Activated CD4-positive, alpha-beta memory T cell treated with anti-CD3 and anti-CD28 coated beads for 36 hours (primary cell): ENCODE measurements around the gene TRIM47. TPM values are rescaled to one million over a fixed set of nuclear protein-coding genes. Genes with fewer than 3 reads are reported as not detected.

ENCODE experiments used
- CTCF ChIA-PET: fragments of 350-600 bp; sonication (Branson Sonifier 250); formaldehyde crosslinking; loops from one replicate; lab custom pipeline; 2021; ENCODE audit warnings: antibody characterized with exemption, inconsistent platforms; lab: Charles Lee
- POLR2A ChIA-PET: fragments of 350-600 bp; sonication (Branson Sonifier 250); formaldehyde crosslinking; loops from one replicate; lab custom pipeline; 2021; ENCODE audit warnings: antibody characterized with exemption; lab: Charles Lee
- DNase-seq: peaks from one replicate; pipeline ENCODE4 v3.0.0-alpha.2; 2020
- H3K27ac Mint-ChIP-seq: one replicate; pipeline ENCODE4 v1.8.0; 2021; ENCODE audit warnings: mixed read lengths
- H3K27me3 Mint-ChIP-seq: one replicate; pipeline ENCODE4 v1.8.0; 2021; ENCODE audit warnings: mixed read lengths
- H3K36me3 Mint-ChIP-seq: one replicate; pipeline ENCODE4 v1.8.0; 2021; ENCODE audit warnings: mixed read lengths
- H3K4me1 Mint-ChIP-seq: one replicate; pipeline ENCODE4 v1.8.0; 2021; ENCODE audit warnings: low read depth, mixed read lengths
- H3K4me3 Mint-ChIP-seq: one replicate; pipeline ENCODE4 v1.8.0; 2021; ENCODE audit warnings: mild to moderate bottlenecking, mixed read lengths
- H3K9me3 Mint-ChIP-seq: one replicate; pipeline ENCODE4 v1.8.0; 2021; ENCODE audit warnings: mixed read lengths
- intact Hi-C: fragments of 100-400 bp; cut with micrococcal nuclease; formaldehyde crosslinking; loops from one replicate; pipeline ENCODE4 v1.15.1; 2023
- total RNA-seq, 2 experiments: library from RNA; stranded (reverse); gene quantifications; one replicate each; pipeline ENCODE4 v1.2.3, GENCODE V29; 2021

Gene TRIM47
- total RNA-seq, 2 experiments from 2014 or later = 18.5 to 19.5 TPM

DNA sequence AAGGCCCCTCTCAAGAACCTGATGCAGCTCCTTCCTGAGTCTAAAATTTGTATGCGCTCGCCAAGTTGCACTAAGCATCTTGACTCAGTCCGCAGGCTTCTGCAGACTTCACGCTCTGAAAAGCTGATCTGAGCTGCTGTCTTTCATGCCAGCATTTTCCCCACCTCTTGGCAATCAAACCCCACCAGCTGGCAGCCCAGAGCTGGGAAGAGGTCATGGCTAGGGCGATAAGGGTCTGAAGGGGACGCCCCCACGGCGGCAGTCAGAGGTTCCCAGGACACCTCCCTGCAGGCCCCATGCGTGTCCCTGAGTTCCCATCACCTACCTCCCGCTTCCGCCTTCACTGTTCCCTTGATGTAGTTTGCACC is 29.1 kb downstream of the TRIM47 start:
- ChIA-PET CTCF (interaction anchor here (0.6 to 5.2 kb wide), 14 partner anchors 9 to 680 kb away, joined by 3 to 32 read pairs (median 6); partner anchors contain the start of genes GALK1, MRPL38, TRIM47 and UNK), POLR2A (interaction anchor here (0.9 kb wide), 1 partner anchor 73 kb away, joined by 4 read pairs; no protein-coding TSS in a partner anchor)
- H3K9me3 Mint-ChIP-seq = no peaks in the 10 kb centered on the region
- H3K4me1 Mint-ChIP-seq = peaks cover 25% of the 10 kb centered on the region
- peaks cover 23% of the 10 kb centered on the region for H3K36me3 Mint-ChIP-seq
- intact Hi-C loops = no loop called here
- DNase-seq = no peak
- no peak overlapping the region for H3K27ac Mint-ChIP-seq
- no peak overlapping the region for H3K4me3 Mint-ChIP-seq
- no peaks in the 10 kb centered on the region for H3K27me3 Mint-ChIP-seq

DNA sequence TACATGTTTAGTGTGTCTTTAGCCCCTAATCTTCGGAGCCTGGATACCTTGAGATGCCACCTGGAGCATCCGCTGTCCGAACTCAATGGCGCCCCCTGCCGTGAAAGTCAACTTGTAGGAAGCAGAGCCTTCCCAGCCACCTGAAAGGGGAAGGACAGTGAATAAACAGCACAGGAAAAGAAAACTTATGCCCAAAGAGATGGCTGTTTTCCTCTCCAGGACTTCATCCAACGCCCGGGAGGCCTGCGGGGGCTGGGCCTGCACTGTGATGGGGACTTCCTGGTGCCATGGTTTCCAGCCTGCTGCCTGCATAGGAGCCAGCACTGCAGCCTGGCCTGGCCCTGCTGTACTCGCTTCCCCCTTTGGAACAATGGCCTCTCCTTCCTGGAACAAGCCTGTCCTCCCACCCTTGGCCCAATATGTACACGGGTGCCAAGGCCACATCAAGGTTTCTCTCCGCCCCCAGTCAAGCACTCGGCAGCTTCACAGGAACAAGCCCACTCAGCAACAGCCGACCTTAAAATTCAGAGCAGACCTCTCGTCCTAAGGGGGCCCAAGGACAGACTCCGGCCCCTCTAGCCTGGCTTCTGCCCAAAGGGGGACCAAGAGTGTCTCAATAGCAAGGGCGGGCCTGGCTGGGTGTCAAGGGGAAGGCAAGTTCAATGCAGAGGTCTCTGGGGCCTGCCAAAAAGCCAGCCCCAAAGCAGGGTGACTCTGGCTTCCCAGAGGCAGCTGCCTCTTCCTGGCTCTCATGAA is 29.7 kb downstream of the TRIM47 start:
- Mint-ChIP-seq H3K36me3 (peaks cover 23% of the 10 kb centered on the region), H3K27me3 (no peaks in the 10 kb centered on the region), H3K9me3 (no peaks in the 10 kb centered on the region), H3K4me1 (peaks cover 22% of the 10 kb centered on the region), H3K4me3 (no peak overlapping the region), H3K27ac (peak overlapping the region; percentile 36)
- ChIA-PET POLR2A (interaction anchor here (0.9 to 1.0 kb wide), 2 partner anchors 62 to 73 kb away, joined by 4 read pairs; no protein-coding TSS in a partner anchor), CTCF (interaction anchor here (0.6 to 5.2 kb wide), 25 partner anchors 9 to 680 kb away, joined by 3 to 32 read pairs (median 6); partner anchors contain the start of genes GALK1, TRIM47, TRIM65 and UNK)
- intact Hi-C loops = no loop called here
- peak; percentile 88 for DNase-seq

DNA sequence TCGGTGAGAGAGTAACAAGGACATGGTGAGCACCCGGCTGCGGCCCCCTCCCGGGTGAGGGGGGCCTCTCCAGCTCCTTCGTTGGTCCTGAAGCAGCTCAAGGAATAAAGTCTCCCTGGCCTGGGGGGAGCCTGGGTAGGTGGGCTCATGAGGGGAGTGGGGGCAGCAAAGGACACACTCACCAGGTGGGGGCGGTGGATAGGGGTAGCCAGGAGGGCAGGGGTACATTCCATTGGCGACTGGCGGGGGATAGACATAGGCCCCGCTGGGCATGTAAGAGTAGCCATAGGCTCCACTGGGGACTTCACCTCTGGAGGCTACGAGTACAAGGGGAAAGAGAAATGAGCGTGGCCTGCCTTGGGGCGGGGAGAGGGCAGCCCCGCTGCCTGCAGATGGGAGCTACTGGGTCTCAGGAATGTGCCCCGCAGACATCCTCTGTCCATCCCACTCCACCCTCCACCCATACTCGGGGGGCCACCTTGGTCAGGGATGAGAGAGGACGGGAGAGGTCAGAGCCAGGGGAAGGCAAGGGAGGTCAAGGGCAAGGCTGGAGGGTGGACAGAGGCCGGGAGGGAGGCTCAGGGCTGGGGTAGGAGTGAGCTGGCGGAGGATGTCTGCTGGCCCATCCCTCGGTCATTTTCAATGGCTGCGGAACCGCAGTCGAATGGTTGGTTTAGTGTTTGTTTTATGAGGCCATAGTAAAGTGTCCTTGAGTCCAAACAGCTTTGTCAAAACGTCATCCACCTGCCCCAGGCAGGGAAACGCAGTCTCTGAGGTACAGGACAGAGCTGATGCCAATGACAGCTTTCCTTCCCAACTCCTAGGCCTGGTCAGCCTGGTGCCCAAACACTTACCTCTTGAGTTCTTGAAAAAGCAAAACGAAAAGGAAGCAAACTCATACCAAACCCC is 30.5 kb downstream of the TRIM47 start:
- intact Hi-C loops = no loop called here
- H3K9me3 Mint-ChIP-seq = no peaks in the 10 kb centered on the region

DNA sequence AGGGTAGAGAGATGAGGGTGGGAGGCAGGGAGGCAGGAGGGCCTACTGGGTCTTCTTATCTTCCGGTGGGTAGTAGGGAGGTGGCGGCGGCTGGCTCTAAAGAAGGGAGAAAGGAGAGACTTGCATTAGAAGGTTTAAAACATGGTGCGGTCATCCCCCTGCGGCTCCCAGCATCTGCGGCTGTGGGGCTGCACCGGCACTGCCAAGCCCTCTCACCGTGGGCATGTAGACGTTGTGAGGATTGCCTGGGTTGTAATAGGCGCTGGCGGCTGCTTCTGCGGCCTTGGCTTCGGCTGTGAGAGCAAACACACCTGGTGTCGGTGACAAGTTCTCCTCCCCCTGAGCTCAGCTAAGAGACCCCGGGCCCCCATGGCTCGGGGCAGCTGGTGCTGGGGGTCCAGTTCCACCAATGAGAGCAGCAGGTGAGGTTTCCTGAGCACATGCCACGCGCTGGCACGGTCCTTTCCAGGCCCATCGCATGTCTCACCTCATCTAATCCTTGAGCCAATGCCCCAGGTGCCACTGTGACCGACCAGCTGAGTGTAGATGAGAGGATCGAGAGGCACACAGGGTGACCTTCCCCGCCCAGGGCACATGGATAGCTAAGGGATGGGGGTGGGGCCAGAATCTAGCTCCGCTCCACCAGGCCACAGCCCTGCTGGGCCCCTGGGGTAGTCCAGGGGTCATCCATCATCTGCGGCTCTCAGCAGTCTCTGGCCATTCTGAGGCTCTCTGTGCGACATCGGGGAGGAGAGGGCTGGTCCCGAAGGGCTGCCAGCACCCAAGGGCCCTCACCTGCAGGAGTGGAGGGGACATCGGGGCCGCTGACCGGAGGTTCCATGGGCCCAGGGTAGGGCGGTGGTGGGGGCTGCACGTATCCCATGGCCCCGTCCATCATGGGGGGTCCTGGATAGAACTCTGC is 31.4 kb downstream of the TRIM47 start:
- Mint-ChIP-seq H3K36me3 (peaks cover 26% of the 10 kb centered on the region), H3K27ac (peak overlapping the region; percentile 18), H3K9me3 (no peaks in the 10 kb centered on the region), H3K4me3 (no peak overlapping the region), H3K4me1 (peaks cover 21% of the 10 kb centered on the region), H3K27me3 (no peaks in the 10 kb centered on the region)
- CTCF ChIA-PET = interaction anchor here (0.6 to 5.2 kb wide), 18 partner anchors 8 to 97 kb away, joined by 3 to 45 read pairs (median 8); partner anchors contain the start of genes GALK1, UNK and WBP2
- intact Hi-C loops = no loop called here
- POLR2A ChIA-PET = no interaction called here
- no peak for DNase-seq

More for the DNA sequence above, 30.5 kb downstream of the TRIM47 start:
- POLR2A ChIA-PET = interaction anchor here (1.0 kb wide), 1 partner anchor 61 kb away, joined by 4 read pairs; no protein-coding TSS in a partner anchor
- no peak for DNase-seq
- Mint-ChIP-seq H3K4me1 (peaks cover 19% of the 10 kb centered on the region), H3K27ac (peak overlapping the region; percentile 36), H3K36me3 (peaks cover 27% of the 10 kb centered on the region), H3K27me3 (no peaks in the 10 kb centered on the region), H3K4me3 (no peak overlapping the region)
- CTCF ChIA-PET = interaction anchor here (0.6 to 5.2 kb wide), 24 partner anchors 7 to 98 kb away, joined by 3 to 45 read pairs (median 6); partner anchors contain the start of genes GALK1, TRIM47, TRIM65 and UNK

DNA sequence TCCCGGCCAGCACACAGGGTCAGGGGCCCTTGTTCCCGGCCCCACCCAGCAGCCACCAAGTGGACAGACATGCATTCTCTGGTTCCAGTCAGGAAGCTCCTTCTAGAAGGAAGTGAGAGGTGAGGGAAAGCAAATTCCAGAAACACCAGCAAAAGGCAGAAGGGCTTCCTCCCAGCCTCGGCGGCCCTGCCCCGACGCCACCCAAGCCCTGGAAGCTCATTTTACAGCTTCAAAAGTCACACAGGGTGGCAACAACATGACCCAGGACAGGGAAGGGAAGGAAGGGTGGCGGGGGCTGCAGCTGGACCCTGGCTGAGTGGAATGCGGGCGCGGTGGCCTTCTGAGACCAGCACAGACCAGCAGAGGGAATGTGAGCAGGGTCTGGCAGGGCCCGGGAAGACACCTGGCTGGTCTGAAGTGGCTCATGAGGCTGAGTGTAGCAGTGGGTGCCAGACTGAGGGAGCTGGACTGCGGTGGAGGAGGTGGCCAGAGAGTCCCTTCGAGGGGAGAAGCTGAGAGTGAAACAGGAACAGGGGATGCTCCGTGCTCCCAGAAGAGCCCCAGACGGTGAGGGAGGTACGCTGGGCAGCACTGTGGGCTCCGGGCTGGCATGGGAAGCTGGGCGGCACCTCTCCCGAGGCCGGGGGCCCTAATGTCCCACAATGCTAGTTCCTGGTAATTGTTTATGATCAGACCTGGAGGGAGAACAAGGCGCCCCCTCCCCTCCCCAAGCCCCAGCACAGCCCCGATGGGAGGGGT is 32.3 kb downstream of the TRIM47 start:
- Mint-ChIP-seq H3K9me3 (no peaks in the 10 kb centered on the region), H3K4me1 (peaks cover 21% of the 10 kb centered on the region), H3K27me3 (no peaks in the 10 kb centered on the region), H3K4me3 (no peak overlapping the region), H3K36me3 (peaks cover 26% of the 10 kb centered on the region), H3K27ac (peak overlapping the region; percentile 47)
- intact Hi-C loops = loop anchor here (1.0 kb wide), 1 partner anchor 14 kb away; no protein-coding TSS in a partner anchor
- DNase-seq = no peak
- POLR2A ChIA-PET = interaction anchor here (1.3 to 3.1 kb wide), 2 partner anchors 9 to 12 kb away, joined by 4 to 26 read pairs; partner anchors contain the start of gene WBP2
- CTCF ChIA-PET = interaction anchor here (1.0 to 5.2 kb wide), 9 partner anchors 9 to 92 kb away, joined by 4 to 45 read pairs (median 14); partner anchors contain the start of genes GALK1, UNK and WBP2

DNA sequence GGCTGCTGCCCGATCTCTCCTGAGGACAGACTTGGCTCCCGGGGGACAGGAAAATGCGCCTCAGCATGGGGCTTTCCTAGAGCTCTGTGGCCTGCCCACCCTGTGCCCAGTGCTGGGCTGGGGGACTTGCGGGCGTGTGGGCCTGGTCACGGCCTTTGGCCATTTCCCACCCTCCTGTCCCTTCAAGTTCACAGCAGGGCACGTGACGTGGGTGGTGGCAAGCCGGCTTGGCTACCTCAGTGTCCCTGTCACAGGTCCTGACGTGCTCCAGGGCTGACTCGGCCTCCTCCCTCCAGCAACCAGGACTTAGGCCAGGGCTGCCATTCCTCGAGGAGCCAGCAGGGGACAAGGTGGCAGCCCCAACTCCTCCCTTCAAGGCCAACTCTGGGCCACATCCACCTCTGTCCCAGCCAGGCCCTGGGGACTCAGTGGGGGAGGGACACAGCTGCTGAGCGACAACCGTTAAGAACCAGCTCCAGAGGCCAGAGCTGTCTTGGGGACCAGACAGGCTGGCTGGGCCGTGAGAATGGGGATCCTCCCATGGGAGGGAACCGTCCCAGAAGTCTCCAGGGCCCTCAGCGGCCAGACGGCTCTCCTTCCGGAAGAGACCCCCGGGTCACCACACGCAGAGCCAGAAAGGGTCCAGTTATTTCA is 33.2 kb downstream of the TRIM47 start:
- ChIA-PET CTCF (interaction anchor here (0.6 to 5.1 kb wide), 11 partner anchors 10 to 246 kb away, joined by 3 to 45 read pairs (median 5); partner anchors contain the start of gene WBP2), POLR2A (interaction anchor here (0.5 to 3.1 kb wide), 6 partner anchors 10 to 440 kb away, joined by 3 to 26 read pairs (median 4); partner anchors contain the start of genes GRB2 and WBP2)
- Mint-ChIP-seq H3K27ac (peak overlapping the region; percentile 95), H3K4me3 (peak overlapping the region; percentile 57), H3K36me3 (peaks cover 26% of the 10 kb centered on the region), H3K27me3 (no peaks in the 10 kb centered on the region), H3K4me1 (peaks cover 21% of the 10 kb centered on the region), H3K9me3 (no peaks in the 10 kb centered on the region)
- DNase-seq = peak; percentile 83
- intact Hi-C loops = loop anchor here (1.0 kb wide), 1 partner anchor 13 kb away; no protein-coding TSS in a partner anchor

DNA sequence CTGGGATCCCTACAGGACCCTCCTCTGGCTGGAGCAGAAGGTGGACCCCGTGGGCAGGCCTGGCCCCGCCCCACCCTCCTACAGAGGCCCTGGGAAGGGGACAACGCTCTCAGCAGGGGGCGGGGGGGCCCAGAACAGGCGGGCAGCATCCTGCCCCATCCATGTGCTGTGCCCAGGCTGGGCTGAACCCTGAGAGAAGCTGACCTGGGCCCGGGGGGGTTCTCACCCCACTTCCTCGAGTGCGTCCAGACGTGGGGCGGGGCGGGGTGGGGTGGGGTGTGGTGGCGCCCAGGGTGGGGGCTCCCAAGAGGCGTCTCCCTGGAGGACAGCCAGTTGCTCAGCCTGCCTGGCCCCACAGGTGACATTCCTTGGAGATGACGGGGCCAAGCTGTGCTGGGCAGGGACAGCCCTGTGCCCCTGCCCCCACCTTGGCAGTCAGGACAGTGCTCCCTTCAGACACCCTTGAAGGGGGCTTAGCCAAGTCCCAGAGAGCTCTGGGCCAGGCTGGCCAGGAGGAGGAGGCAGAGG is 33.8 kb downstream of the TRIM47 start:
- H3K9me3 Mint-ChIP-seq = no peaks in the 10 kb centered on the region
- intact Hi-C loops = loop anchor here (1.0 kb wide), 1 partner anchor 12 kb away; no protein-coding TSS in a partner anchor
- ChIA-PET POLR2A (interaction anchor here (0.5 to 3.1 kb wide), 8 partner anchors 11 to 439 kb away, joined by 3 to 26 read pairs (median 6); partner anchors contain the start of genes GRB2, TRIM65 and WBP2), CTCF (interaction anchor here (0.6 to 5.1 kb wide), 12 partner anchors 10 to 246 kb away, joined by 3 to 45 read pairs (median 5); partner anchors contain the start of gene WBP2)
- peak; percentile 56 for DNase-seq
- peaks cover 21% of the 10 kb centered on the region for H3K4me1 Mint-ChIP-seq
- peak overlapping the region; percentile 93 for H3K4me3 Mint-ChIP-seq
- H3K27ac Mint-ChIP-seq = peak overlapping the region; percentile 95
- H3K36me3 Mint-ChIP-seq = peaks cover 27% of the 10 kb centered on the region
- H3K27me3 Mint-ChIP-seq = no peaks in the 10 kb centered on the region

DNA sequence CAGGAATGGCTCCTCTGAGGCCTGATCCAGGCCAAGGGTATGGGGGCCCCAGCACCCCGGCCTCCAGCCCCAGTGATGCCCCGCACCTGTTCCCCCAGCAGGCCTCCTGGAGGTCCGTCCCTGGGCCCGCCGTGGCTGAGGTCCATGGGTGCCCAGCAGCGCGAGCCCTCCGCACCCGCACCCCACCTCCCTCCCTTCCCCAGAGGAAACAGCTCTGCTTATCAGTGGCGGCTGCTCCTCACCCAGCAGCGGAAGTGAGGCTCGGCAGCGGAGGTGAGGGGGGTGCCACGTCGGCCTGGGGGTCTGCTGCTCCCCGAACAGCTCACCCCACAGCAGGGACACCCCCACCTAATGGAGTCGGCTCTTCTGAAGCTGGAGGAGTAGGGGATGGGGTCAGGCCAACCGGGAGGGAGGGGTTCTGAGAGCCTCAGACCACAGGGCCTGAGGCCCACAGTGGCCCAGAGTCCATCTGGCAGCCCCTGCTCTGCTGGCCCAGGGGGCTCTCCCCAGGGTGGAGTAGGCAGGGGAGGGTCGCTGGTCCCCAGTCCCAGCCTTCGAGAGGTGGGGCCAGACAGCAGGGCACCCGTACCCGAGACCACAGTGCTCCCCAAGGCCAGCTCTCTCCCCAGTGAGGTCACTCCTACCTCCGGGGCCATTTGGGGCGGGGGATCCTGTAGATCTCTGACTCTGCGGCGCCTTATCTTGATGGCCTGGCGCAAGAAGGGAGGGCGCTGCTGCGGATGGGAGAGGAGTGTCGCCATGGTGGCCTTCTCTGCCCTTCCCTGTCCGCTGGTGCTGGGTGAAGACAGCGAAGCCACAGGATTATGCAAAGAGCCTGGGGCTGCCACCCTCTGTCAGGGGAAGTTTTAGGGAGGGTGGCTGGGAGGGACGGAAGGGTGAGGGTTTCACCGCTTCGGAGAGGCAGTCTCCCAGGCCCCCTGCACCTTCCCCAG is 34.5 kb downstream of the TRIM47 start, which contains the start of gene UNC13D:
Gene UNC13D (minus strand): TSS at position 828 of the 953 bp plus-strand sequence. CDS start 67 bp downstream, at position 761.
- peak within 1 kb of the TSS; percentile 93 for H3K4me3 Mint-ChIP-seq
- H3K9me3 Mint-ChIP-seq = no peaks in the 10 kb centered on the region
- intact Hi-C loops = loop anchor here (1.0 kb wide), 1 partner anchor 11 kb away; the partner anchor contains the start of gene WBP2
- ChIA-PET CTCF (interaction anchor here (0.7 to 5.1 kb wide), 12 partner anchors 11 to 91 kb away, joined by 3 to 45 read pairs (median 4); partner anchors contain the start of genes TRIM47, TRIM65 and WBP2), POLR2A (interaction anchor here (0.7 to 3.1 kb wide), 9 partner anchors 10 to 68 kb away, joined by 3 to 26 read pairs (median 5); partner anchors contain the start of genes TRIM65 and WBP2)
- H3K4me1 Mint-ChIP-seq = peaks cover 20% of the 10 kb centered on the region
- H3K36me3 Mint-ChIP-seq = peaks cover 30% of the 10 kb centered on the region
- DNase-seq = peak; percentile 72
- peak within 1 kb of the TSS; percentile 95 for H3K27ac Mint-ChIP-seq
- H3K27me3 Mint-ChIP-seq = no peaks in the 10 kb centered on the region
